ENCODE data around the gene SETD6.
"Not testable (repeated sequence)": the region's sequence is repeated elsewhere in the genome, so short reads cannot be mapped to it uniquely, and the experiment has no call there.

Gene SETD6

GRCh38 chr16:58542291-58542690 lies 27.0 kb downstream of the SETD6 start:
- Histone ChIP-seq H3K9me3 (ENCODE audit: control insufficient read depth, low read length) (no peaks in the 10 kb centered on the region), H3K27ac (ENCODE audit: insufficient read depth, low read depth, low read length, poor library complexity, severe bottlenecking) (no peak overlapping the region), H3K4me1 (ENCODE audit: control insufficient read depth, insufficient read depth, low read length) (no peaks in the 10 kb centered on the region), H3K4me3 (ENCODE audit: insufficient read depth, low read depth, low read length) (no peak overlapping the region), H3K27me3 (ENCODE audit: control insufficient read depth, insufficient read depth, low read length, poor library complexity, severe bottlenecking) (no peaks in the 10 kb centered on the region), H3K36me3 (ENCODE audit: control insufficient read depth, insufficient read depth, low read length) (peaks cover 87% of the 10 kb centered on the region)
- 83 to 89% methylated on average over 1 of the region's 1 CpG for WGBS, 2 experiments

- 95 to 96% methylated on average over 7 to 8 of the region's 8 CpGs for WGBS, 2 experiments
- no peak overlapping the region for H3K27ac ChIP-seq (ENCODE audit: insufficient read depth, low read depth, low read length, poor library complexity, severe bottlenecking)
- H3K9me3 ChIP-seq (ENCODE audit: control insufficient read depth, low read length) = no peaks in the 10 kb centered on the region
- H3K27me3 ChIP-seq (ENCODE audit: control insufficient read depth, insufficient read depth, low read length, poor library complexity, severe bottlenecking) = no peaks in the 10 kb centered on the region
- no peak overlapping the region for H3K4me3 ChIP-seq (ENCODE audit: insufficient read depth, low read depth, low read length)
- H3K36me3 ChIP-seq (ENCODE audit: control insufficient read depth, insufficient read depth, low read length) = peaks cover 81% of the 10 kb centered on the region
- no peaks in the 10 kb centered on the region for H3K4me1 ChIP-seq (ENCODE audit: control insufficient read depth, insufficient read depth, low read length)
Observed at GRCh38 chr16:58543685-58544084, 28.4 kb downstream of the SETD6 start.

- Histone ChIP-seq H3K4me1 (ENCODE audit: control insufficient read depth, insufficient read depth, low read length) (no peaks in the 10 kb centered on the region), H3K9me3 (ENCODE audit: control insufficient read depth, low read length) (no peaks in the 10 kb centered on the region), H3K27me3 (ENCODE audit: control insufficient read depth, insufficient read depth, low read length, poor library complexity, severe bottlenecking) (no peaks in the 10 kb centered on the region), H3K27ac (ENCODE audit: insufficient read depth, low read depth, low read length, poor library complexity, severe bottlenecking) (no peak overlapping the region), H3K36me3 (ENCODE audit: control insufficient read depth, insufficient read depth, low read length) (peaks cover 50% of the 10 kb centered on the region), H3K4me3 (ENCODE audit: insufficient read depth, low read depth, low read length) (no peak overlapping the region)
- WGBS, 2 experiments = 92 to 95% methylated on average over 2 of the region's 2 CpGs
Observed at GRCh38 chr16:58548378-58548777, 33.1 kb downstream of the SETD6 start.

GRCh38 chr16:58551496-58551895 lies 36.2 kb downstream of the SETD6 start:
- Histone ChIP-seq H3K9me3 (ENCODE audit: control insufficient read depth, low read length) (no peaks in the 10 kb centered on the region), H3K27me3 (ENCODE audit: control insufficient read depth, insufficient read depth, low read length, poor library complexity, severe bottlenecking) (no peaks in the 10 kb centered on the region), H3K4me3 (ENCODE audit: insufficient read depth, low read depth, low read length) (no peak overlapping the region), H3K4me1 (ENCODE audit: control insufficient read depth, insufficient read depth, low read length) (no peaks in the 10 kb centered on the region), H3K36me3 (ENCODE audit: control insufficient read depth, insufficient read depth, low read length) (peaks cover 46% of the 10 kb centered on the region), H3K27ac (ENCODE audit: insufficient read depth, low read depth, low read length, poor library complexity, severe bottlenecking) (no peak overlapping the region)
- 94 to 97% methylated on average over 3 of the region's 3 CpGs for WGBS, 2 experiments

- WGBS, 2 experiments = 98% methylated on average over 2 of the region's 2 CpGs
- Histone ChIP-seq H3K27me3 (ENCODE audit: control insufficient read depth, insufficient read depth, low read length, poor library complexity, severe bottlenecking) (no peaks in the 10 kb centered on the region), H3K36me3 (ENCODE audit: control insufficient read depth, insufficient read depth, low read length) (peaks cover 54% of the 10 kb centered on the region)
Observed at GRCh38 chr16:58556678-58557077, 41.4 kb downstream of the SETD6 start.

GRCh38 chr16:58563235-58563634 lies 47.9 kb downstream of the SETD6 start:
- peaks cover 44% of the 10 kb centered on the region for H3K36me3 ChIP-seq (ENCODE audit: control insufficient read depth, insufficient read depth, low read length)

More at GRCh38 chr16:58556678-58557077, 41.4 kb downstream of the SETD6 start:
- Histone ChIP-seq H3K27ac (ENCODE audit: insufficient read depth, low read depth, low read length, poor library complexity, severe bottlenecking) (no peak overlapping the region), H3K9me3 (ENCODE audit: control insufficient read depth, low read length) (no peaks in the 10 kb centered on the region), H3K4me3 (ENCODE audit: insufficient read depth, low read depth, low read length) (no peak overlapping the region), H3K4me1 (ENCODE audit: control insufficient read depth, insufficient read depth, low read length) (no peaks in the 10 kb centered on the region)

GRCh38 chr16:58563775-58564174 lies 48.5 kb downstream of the SETD6 start:
- Histone ChIP-seq H3K9me3 (ENCODE audit: control insufficient read depth, low read length) (no peaks in the 10 kb centered on the region), H3K4me3 (ENCODE audit: insufficient read depth, low read depth, low read length) (no peak overlapping the region), H3K36me3 (ENCODE audit: control insufficient read depth, insufficient read depth, low read length) (peaks cover 39% of the 10 kb centered on the region), H3K4me1 (ENCODE audit: control insufficient read depth, insufficient read depth, low read length) (no peaks in the 10 kb centered on the region), H3K27me3 (ENCODE audit: control insufficient read depth, insufficient read depth, low read length, poor library complexity, severe bottlenecking) (no peaks in the 10 kb centered on the region), H3K27ac (ENCODE audit: insufficient read depth, low read depth, low read length, poor library complexity, severe bottlenecking) (no peak overlapping the region)
- WGBS, 2 experiments = 90 to 100% methylated on average over 3 of the region's 4 CpGs

More at GRCh38 chr16:58563235-58563634, 47.9 kb downstream of the SETD6 start:
- H3K4me3 ChIP-seq (ENCODE audit: insufficient read depth, low read depth, low read length) = no peak overlapping the region
- no peak overlapping the region for H3K27ac ChIP-seq (ENCODE audit: insufficient read depth, low read depth, low read length, poor library complexity, severe bottlenecking)
- no peaks in the 10 kb centered on the region for H3K27me3 ChIP-seq (ENCODE audit: control insufficient read depth, insufficient read depth, low read length, poor library complexity, severe bottlenecking)
- no peaks in the 10 kb centered on the region for H3K9me3 ChIP-seq (ENCODE audit: control insufficient read depth, low read length)
- no peaks in the 10 kb centered on the region for H3K4me1 ChIP-seq (ENCODE audit: control insufficient read depth, insufficient read depth, low read length)

- 96 to 97% methylated on average over 4 of the region's 4 CpGs for WGBS, 2 experiments
- H3K4me1 ChIP-seq (ENCODE audit: control insufficient read depth, insufficient read depth, low read length); H3K27ac ChIP-seq (ENCODE audit: insufficient read depth, low read depth, low read length, poor library complexity, severe bottlenecking); H3K27me3 ChIP-seq (ENCODE audit: control insufficient read depth, insufficient read depth, low read length, poor library complexity, severe bottlenecking); H3K4me3 ChIP-seq (ENCODE audit: insufficient read depth, low read depth, low read length); H3K9me3 ChIP-seq (ENCODE audit: control insufficient read depth, low read length): not testable (repeated sequence)
- H3K36me3 ChIP-seq (ENCODE audit: control insufficient read depth, insufficient read depth, low read length) = peaks cover 35% of the 10 kb centered on the region
Observed at GRCh38 chr16:58565697-58566096, 50.4 kb downstream of the SETD6 start.

Measured in ectodermal cell (in vitro differentiated cells).